MM.1S (cell line): Measurements from ENCODE around the gene SRSF3.
"Not testable (repeated sequence)": the region's sequence is repeated elsewhere in the genome, so short reads cannot be mapped to it uniquely, and the experiment has no call there.

Experiments used
- DNase-seq: peaks from one replicate; pipeline ENCODE4 v3.0.0-alpha.2; 2015
- H2AFZ ChIP-seq: fragments of 300-600 bp; sonication (generic); 2 replicates; pipeline ENCODE4 v1.6.0; 2016; ENCODE audit warnings: antibody characterized with exemption, low read length
- H3F3A ChIP-seq: fragments of 300-600 bp; sonication (generic); 2 replicates; pipeline ENCODE4 v1.6.1; 2016; ENCODE audit warnings: mild to moderate bottlenecking, antibody characterized with exemption, low read length, moderate library complexity, mixed read lengths; ENCODE audit not compliant: insufficient read depth
- H3K27ac ChIP-seq: fragments of 300-600 bp; sonication (generic); 2 replicates; pipeline ENCODE4 v1.5.1; 2016; ENCODE audit warnings: mild to moderate bottlenecking, low read length
- H3K27me3 ChIP-seq: fragments of 300-600 bp; sonication (generic); replicated peaks from 2 replicates; pipeline ENCODE4 v1.6.0; 2016; ENCODE audit warnings: low read length; ENCODE audit not compliant: insufficient read depth
- H3K36me3 ChIP-seq: fragments of 300-600 bp; sonication (generic); replicated peaks from 2 replicates; pipeline ENCODE4 v1.6.1; 2016; ENCODE audit warnings: mild to moderate bottlenecking, low read length, mixed read lengths; ENCODE audit not compliant: insufficient read depth
- H3K4me1 ChIP-seq: fragments of 300-600 bp; sonication (generic); 2 replicates; pipeline ENCODE4 v1.6.1; 2016; ENCODE audit warnings: low read length, mixed read lengths
- H3K4me2 ChIP-seq: fragments of 300-600 bp; sonication (generic); 2 replicates; pipeline ENCODE4 v1.6.0; 2016; ENCODE audit warnings: low read depth, low read length
- H3K4me3 ChIP-seq: fragments of 300-600 bp; sonication (generic); 2 replicates; pipeline ENCODE4 v1.5.1; 2016; ENCODE audit warnings: low read length, mixed read lengths
- H3K79me2 ChIP-seq: fragments of 300-600 bp; sonication (generic); 2 replicates; pipeline ENCODE4 v1.6.1; 2016; ENCODE audit warnings: mixed run types, low read length, mixed read lengths
- H3K9ac ChIP-seq: fragments of 300-600 bp; sonication (generic); 2 replicates; pipeline ENCODE4 v1.6.1; 2016; ENCODE audit warnings: low read length, mixed read lengths
- H3K9me2 ChIP-seq: fragments of 300-600 bp; sonication (generic); replicated peaks from 2 replicates; pipeline ENCODE4 v1.6.1; 2016; ENCODE audit warnings: mild to moderate bottlenecking, low read length, mixed read lengths; ENCODE audit not compliant: insufficient read depth
- H3K9me3 ChIP-seq: fragments of 300-600 bp; sonication (generic); replicated peaks from 2 replicates; pipeline ENCODE4 v1.6.1; 2016; ENCODE audit warnings: mild to moderate bottlenecking, low read length, mixed read lengths; ENCODE audit not compliant: insufficient read depth
- H4K20me1 ChIP-seq: fragments of 300-600 bp; sonication (generic); 2 replicates; pipeline ENCODE4 v1.6.1; 2016; ENCODE audit warnings: mild to moderate bottlenecking, low read length, moderate library complexity, mixed read lengths; ENCODE audit not compliant: insufficient read depth
- CTCF ChIP-seq: fragments of 300-600 bp; sonication (generic); IDR thresholded peaks from 2 replicates; pipeline ENCODE4 v1.5.1; 2016; ENCODE audit warnings: antibody characterized with exemption, low read length, mixed read lengths
- EZH2 ChIP-seq: fragments of 300-600 bp; sonication (generic); optimal IDR thresholded peaks from 2 replicates; pipeline ENCODE3; 2017; ENCODE audit warnings: low read depth, mild to moderate bottlenecking, antibody characterized with exemption, low read length, mixed read lengths
- EZH2phosphoT487 ChIP-seq: fragments of 300-600 bp; sonication (generic); IDR thresholded peaks from 2 replicates; pipeline ENCODE4 v1.6.1; 2018; ENCODE audit warnings: antibody characterized with exemption, low read length

Gene SRSF3

GRCh38 chr6:36651659-36652379, 57.7 kb downstream of the SRSF3 start:
- DNase-seq: no peak
- H3K27me3 ChIP-seq: no peaks in the 10 kb centered on the region
- no peaks in the 10 kb centered on the region for H3F3A ChIP-seq
- no peak for TF ChIP-seq EZH2
- TF ChIP-seq EZH2phosphoT487: no peak
- no peak for TF ChIP-seq CTCF
- H3K4me3 ChIP-seq: no peak overlapping the region
- H3K9me3 ChIP-seq: no peaks in the 10 kb centered on the region
- H3K36me3 ChIP-seq: no peaks in the 10 kb centered on the region
- no peak overlapping the region for H3K4me2 ChIP-seq
- H2AFZ ChIP-seq: no peak overlapping the region
- no peaks in the 10 kb centered on the region for H4K20me1 ChIP-seq
- peaks cover 16% of the 10 kb centered on the region for H3K4me1 ChIP-seq
- no peaks in the 10 kb centered on the region for H3K79me2 ChIP-seq
- H3K9ac ChIP-seq: no peak overlapping the region
- H3K27ac ChIP-seq: no peak overlapping the region
- H3K9me2 ChIP-seq: no peaks in the 10 kb centered on the region

- not testable (repeated sequence) for H3F3A ChIP-seq, H3K36me3 ChIP-seq, H3K4me2 ChIP-seq, H3K27me3 ChIP-seq, H3K27ac ChIP-seq, H3K4me3 ChIP-seq, DNase-seq, H3K9me2 ChIP-seq, H4K20me1 ChIP-seq, H3K79me2 ChIP-seq, H3K9me3 ChIP-seq, H3K9ac ChIP-seq, H2AFZ ChIP-seq
- H3K4me1 ChIP-seq: peaks cover 26% of the 10 kb centered on the region
Observed at GRCh38 chr6:36654469-36654868, 60.3 kb downstream of the SRSF3 start.
